Measurements from ENCODE around the gene SHROOM3.
A peak's percentile ranks its signal among the peaks of the same experiment; 100 is the strongest.

SHROOM3 gene

DNA sequence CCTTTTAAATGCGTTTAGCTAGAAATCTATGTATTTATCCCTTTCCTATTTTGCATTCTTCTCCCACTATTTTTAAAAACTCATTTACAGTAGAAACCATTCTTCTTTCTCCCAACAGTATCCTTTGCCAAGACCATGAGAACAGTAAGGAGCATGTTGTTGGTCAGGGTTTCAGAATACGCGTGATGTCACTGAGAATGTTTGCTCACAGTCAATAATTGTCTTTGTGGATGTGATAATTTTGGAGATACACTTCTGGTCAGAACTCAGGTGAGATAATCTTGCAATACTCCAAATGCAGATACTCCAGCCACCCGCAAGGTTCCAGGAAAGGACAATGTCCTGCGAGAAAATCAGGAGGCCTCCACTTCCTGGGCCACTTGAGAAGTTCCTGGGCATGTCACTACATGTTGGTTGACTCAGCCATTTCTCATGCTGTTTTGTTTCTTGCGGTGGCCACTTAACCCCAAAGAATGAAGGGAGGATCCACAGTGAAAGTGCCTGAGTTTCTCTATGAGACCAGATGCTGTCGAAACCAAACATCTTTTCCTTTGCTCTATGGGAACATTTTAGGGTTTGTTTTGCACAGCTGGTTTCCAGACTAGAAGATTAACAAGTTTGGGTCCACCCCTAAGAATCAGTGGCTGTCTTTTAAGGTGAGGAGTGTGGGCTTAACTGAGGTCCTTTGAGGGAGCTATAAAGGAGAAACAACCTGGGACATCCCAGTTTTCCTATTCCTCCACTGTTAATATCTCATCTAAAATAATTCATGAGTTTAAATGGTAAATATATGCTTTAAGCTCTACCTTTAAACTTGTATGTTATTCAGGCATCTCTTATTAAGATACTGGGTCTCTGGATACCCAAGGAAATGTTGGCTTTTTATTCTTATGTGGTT, 346.9 kb downstream of the SHROOM3 start:
- DNase-seq (ENCODE audit: low spot score): peak; percentile 85

DNA sequence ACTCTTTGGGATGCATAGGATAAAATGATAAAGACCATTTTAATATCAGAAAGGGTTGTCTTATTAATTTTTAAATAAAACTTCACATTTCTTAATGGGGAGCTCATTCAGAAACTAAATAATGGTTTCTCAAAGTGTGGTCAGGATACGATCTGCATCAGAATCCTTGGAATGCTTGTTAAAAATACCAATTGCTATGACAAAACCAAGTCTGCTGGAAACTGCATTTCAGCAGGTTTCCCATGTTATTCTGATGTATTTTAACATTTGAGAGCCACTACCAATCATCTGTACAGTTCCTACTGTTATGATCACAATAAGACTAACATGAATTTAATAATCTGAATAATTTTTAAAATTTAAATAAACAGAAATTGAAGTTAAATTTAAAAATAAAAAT, 347.8 kb downstream of the SHROOM3 start:
- DNase-seq (ENCODE audit: low spot score): peak; percentile 71

DNA sequence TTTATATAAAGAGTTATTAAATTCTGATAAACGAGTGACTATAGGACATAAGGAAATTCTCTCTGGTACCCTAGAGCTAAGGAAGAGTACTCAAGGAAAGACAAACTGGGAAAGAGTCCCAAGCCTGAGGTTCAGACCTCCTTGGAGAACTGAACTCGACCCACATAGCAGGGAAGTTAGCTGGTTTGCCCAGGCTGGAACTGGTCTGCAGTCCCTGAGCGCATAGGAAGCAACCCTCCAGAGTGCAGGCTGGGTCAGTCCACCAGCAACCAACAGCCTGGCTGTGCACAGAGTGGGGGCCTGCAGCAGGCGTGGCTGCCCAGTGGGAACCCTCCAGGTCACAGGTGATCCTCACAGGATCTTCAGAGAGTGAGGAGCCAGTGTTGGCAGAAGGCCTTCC, 348.8 kb downstream of the SHROOM3 start:
- DNase-seq (ENCODE audit: low spot score): no peak

DNA sequence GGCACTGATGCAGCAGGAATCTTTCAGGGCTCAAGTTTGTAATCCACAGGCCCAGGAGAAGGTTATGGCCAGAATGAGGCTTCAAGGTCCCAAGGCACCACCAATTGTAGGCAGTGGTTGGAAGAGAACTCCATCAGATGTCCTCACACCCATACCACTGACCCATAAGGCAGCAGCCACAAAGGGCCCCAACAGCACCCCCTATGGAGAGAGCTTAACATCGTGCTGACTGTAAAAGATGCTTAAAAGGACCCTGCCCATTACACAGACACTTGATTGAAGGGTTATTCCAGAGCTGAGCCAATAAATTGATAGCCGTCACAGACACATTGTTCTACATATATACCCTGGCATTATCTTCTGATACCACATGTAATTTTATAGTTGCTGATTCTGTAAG, 349.2 kb downstream of the SHROOM3 start:
- DNase-seq (ENCODE audit: low spot score): no peak

GRCh38 chr4:76787898-76788297, 352.9 kb downstream of the SHROOM3 start:
- no peak for DNase-seq (ENCODE audit: low spot score)

DNA sequence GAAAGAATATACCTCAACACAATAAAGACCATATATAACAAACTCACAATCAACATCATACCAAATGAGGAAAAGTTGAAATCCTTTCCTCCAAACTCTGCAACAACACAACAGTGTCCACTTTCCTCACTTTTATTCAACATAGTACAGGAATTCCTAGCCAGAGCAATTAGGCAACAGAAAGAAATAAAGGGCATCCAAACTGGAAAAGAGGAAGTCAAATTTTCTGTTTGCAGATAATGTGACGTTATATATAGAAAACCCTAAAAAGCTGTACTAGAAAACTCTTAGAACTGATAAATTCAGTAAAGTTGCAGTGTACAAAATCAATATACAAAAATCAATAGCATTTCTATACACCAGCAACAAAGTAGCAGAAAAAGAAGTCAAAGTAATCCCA, 355.3 kb downstream of the SHROOM3 start:
- DNase-seq (ENCODE audit: low spot score): no peak

DNA sequence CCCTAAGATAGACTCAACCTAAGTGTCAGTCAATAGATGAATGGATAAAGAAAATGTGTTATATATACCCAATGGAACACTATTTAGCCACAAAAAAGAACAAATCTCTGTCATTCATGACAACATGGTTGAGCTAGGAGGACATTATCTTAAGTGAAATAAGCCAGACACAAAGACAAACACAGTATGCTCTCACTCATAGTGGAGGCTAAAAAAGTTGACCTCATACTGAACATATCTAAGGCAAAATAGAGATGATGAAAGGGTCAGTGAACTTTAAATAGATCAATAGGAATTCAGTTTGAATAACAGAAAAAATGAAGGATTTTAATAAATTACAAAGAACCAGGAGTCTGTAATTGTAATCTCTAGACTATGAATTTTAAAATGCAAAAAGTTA, 356.4 kb downstream of the SHROOM3 start:
- no peak for DNase-seq (ENCODE audit: low spot score)

DNA sequence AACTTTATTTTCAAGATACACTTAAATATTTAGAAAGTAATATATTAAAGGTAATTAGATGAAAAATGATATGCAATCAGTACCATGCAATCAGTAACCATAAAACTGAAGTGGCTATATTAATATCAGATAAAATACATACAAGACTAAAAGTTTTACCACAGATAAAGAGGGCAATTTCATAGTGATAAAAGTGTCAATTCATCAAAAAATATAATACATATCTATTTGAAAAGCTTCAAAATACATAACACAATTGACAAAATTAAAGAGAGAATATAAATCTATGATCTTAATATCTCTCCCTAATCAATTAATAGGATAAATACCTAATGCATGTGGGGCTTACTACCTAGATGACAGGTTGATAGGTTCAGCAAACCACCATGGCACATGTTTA, 357.4 kb downstream of the SHROOM3 start:
- DNase-seq (ENCODE audit: low spot score): no peak

DNA sequence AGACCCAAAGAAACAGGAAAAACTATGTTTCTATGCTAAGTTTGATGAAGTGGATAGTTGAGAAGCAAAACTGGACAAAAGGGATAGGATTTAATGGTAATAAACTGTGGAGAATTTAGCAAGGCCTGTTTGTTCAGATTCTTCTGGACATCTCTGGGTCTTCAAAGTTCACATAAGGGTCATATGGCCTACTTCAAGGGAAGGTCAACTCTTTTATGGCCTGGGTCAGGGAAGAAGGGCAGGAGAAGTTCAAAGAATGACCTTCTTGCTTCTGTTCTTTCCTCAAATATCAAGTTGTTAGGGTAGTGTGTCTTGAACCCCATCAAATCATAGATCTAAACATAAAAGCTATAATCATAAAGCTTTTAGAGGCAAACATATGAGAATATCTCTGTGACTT, 360.2 kb downstream of the SHROOM3 start:
- DNase-seq (ENCODE audit: low spot score): no peak

DNA sequence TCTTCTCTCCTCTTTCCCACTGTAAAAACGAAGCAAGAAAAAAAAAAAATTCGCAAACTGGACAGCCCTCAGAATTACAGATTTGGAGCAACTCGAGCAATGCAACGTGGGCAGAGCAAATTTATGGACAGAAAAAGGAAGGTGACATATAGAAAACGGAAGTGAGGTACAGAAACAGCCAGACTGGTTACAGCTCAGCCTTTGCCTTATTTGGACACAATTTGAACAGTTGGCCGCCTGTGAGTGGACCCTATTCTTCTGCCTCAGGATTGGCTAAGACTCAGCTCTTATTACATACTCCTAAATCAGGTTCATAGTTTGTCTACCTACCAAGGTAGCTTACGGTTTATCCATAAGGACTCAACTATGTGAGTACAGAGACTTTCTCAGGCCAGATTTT, 364.1 kb downstream of the SHROOM3 start:
- DNase-seq (ENCODE audit: low spot score): no peak

GRCh38 chr4:76799718-76800117, 364.7 kb downstream of the SHROOM3 start:
- no peak for DNase-seq (ENCODE audit: low spot score)

DNA sequence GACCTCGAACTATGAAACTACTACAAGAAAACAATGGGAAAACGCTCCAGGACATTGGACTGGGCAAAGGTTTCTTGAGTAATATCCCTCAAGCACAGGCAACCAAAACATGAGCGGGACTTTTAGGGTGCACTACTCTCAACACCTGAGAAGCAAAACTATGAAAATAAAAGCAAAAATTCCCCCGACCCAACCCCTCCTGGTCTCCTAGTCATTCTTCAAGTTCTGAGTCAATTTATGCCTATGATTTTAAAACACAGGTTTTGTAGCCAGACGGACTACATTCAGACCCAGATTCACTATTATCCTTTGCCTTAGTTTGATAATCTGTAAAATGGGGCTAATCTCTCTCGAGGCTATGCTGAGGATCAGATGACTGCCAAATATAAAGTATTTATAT, 365.9 kb downstream of the SHROOM3 start:
- no peak for DNase-seq (ENCODE audit: low spot score)

DNA sequence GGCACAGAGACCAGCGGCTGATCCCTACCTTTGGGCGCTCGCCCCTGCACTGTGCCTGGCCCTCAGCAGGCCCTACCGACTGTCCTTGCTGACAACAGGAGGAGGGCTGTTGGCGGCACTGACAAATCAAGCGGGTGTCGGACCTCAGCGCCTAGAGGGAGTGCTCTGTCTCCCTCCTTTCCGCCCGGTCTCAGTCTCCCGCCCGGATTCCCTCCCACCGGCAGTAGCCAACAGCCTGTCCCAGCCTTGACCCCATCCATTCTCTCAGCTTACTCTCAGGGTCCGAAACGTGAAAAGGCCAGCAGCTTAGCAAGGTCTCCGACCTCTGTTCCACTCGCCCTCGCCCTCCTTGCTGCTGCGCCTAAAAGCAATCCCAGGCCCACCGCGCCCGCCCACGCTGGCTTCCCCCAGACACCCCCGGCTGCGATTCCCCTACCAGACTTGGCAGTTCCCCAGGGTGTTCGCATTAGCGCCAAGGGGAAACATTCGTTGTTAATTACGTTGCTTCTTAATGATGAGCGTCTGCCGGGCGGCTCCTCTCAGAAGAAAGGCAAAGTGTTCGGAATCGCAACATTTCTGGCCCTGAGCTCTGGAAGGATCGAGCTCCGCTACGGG, 366.7 kb downstream of the SHROOM3 start:
- no peak for DNase-seq (ENCODE audit: low spot score)

- no peak for DNase-seq (ENCODE audit: low spot score)
Observed at GRCh38 chr4:76802236-76803021, 367.4 kb downstream of the SHROOM3 start.

DNA sequence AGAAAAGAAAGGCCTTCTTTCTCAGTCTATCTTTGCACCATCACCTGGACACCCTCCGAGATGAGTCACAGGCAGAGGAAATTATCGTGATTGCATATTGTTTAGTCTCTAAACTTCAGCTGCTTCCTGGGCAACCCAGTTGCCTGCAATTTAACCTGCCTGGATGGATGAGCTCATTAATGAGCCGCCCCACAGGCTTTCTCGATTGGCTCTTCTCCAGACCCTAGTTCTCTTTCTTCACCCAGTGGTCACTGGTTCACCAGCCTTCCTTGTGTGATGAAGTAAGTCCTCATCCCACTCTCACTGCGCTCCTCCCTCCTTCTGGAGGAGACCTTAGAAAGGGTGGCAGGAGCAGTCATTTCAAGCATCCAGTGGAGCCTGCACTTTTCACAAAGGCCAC, 368.5 kb downstream of the SHROOM3 start:
- DNase-seq (ENCODE audit: low spot score): peak; percentile 90

- DNase-seq (ENCODE audit: low spot score): no peak
Observed at GRCh38 chr4:76804096-76804495, 369.1 kb downstream of the SHROOM3 start.

- DNase-seq (ENCODE audit: low spot score): no peak
Observed at GRCh38 chr4:76806346-76806745, 371.3 kb downstream of the SHROOM3 start.

GRCh38 chr4:76806757-76807156, 371.7 kb downstream of the SHROOM3 start:
- no peak for DNase-seq (ENCODE audit: low spot score)

DNA sequence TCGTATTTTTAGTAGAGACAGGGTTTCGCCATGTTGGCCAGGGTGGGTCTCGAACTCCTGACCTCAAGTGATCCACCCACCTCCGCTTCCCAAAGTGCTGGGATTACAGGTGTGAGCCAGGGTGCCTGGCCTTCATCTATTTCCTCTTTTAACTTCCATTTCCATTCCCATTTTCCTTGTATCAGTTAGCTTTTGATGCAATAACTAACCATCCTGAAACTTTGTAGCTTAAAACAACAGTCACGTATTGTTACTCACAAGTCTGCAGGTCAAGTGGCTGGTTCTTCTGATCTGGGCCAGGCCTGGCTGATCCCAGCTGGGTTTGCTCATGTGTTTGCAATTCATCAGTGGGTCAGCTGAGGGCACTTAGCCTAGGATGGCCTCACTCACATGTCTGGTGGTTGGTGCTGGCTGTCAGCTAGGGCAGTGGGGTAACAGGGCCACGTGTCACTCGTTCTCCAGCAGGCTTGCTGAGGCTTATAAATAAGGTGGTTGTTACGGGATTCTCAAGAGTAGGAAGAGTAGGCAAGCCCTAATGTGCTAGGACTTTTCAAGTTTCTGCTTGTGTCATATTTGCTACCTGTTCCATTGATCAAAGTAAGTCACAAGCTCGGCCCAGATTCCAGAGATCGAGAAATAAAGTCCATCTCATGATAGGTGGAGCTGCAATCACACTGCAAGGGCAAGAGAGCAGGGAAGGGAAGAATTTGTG, 374.7 kb downstream of the SHROOM3 start:
- peak; percentile 47 for DNase-seq (ENCODE audit: low spot score)

- DNase-seq (ENCODE audit: low spot score): peak; percentile 48
Observed at GRCh38 chr4:76811604-76812412, 376.8 kb downstream of the SHROOM3 start.

- no peak for DNase-seq (ENCODE audit: low spot score)
Observed at GRCh38 chr4:76813070-76813469, 378.0 kb downstream of the SHROOM3 start.
